Colon (tissue), 2 donors: Measurements from ENCODE around the gene GJD3.
"Not testable (repeated sequence)": the region's sequence is repeated elsewhere in the genome, so short reads cannot be mapped to it uniquely, and the experiment has no call there.

Source experiments
- FAIRE-seq: peaks from 2 replicates; lab custom pipeline; 2012; peaks lifted over from hg19 to GRCh38; lab: Jason Lieb, UNC
- donor health status: control.
- donor health status: control.

GJD3 gene

GRCh38 chr17:40364121-40364861, at the start of gene GJD3:
TSS of gene GJD3 (minus strand) at chr17:40364737. CDS start at chr17:40363815, 922 bp downstream.
- FAIRE-seq = no peak

- FAIRE-seq = not testable (repeated sequence)
Observed at GRCh38 chr17:40414312-40414711, 49.8 kb upstream of the GJD3 start.

- FAIRE-seq = no peak
Observed at GRCh38 chr17:40412880-40413279, 48.3 kb upstream of the GJD3 start.

- no peak for FAIRE-seq
Observed at GRCh38 chr17:40411821-40412220, 47.3 kb upstream of the GJD3 start.

GRCh38 chr17:40410082-40410481, 45.5 kb upstream of the GJD3 start:
- FAIRE-seq = no peak

- not testable (repeated sequence) for FAIRE-seq
Observed at GRCh38 chr17:40409540-40409939, 45.0 kb upstream of the GJD3 start.

GRCh38 chr17:40407460-40407859, 42.9 kb upstream of the GJD3 start:
- no peak for FAIRE-seq

GRCh38 chr17:40404003-40404402, 39.5 kb upstream of the GJD3 start:
- no peak for FAIRE-seq

GRCh38 chr17:40402668-40403067, 38.1 kb upstream of the GJD3 start:
- FAIRE-seq = no peak

- no peak for FAIRE-seq
Observed at GRCh38 chr17:40399185-40399584, 34.6 kb upstream of the GJD3 start.

GRCh38 chr17:40386555-40386954, 22.0 kb upstream of the GJD3 start:
- not testable (repeated sequence) for FAIRE-seq

GRCh38 chr17:40382251-40382650, 17.7 kb upstream of the GJD3 start:
- FAIRE-seq = no peak

GRCh38 chr17:40378966-40379365, 14.4 kb upstream of the GJD3 start:
- FAIRE-seq = no peak

- FAIRE-seq = no peak
Observed at GRCh38 chr17:40377832-40378231, 13.3 kb upstream of the GJD3 start.

GRCh38 chr17:40376541-40376940, 12.0 kb upstream of the GJD3 start:
- not testable (repeated sequence) for FAIRE-seq

- not testable (repeated sequence) for FAIRE-seq
Observed at GRCh38 chr17:40375786-40376185, 11.2 kb upstream of the GJD3 start.

- FAIRE-seq = no peak
Observed at GRCh38 chr17:40374821-40375498, 10.4 kb upstream of the GJD3 start.

GRCh38 chr17:40373999-40374398, 9.5 kb upstream of the GJD3 start:
- FAIRE-seq = no peak

GRCh38 chr17:40373324-40373723, 8.8 kb upstream of the GJD3 start:
- no peak for FAIRE-seq

- not testable (repeated sequence) for FAIRE-seq
Observed at GRCh38 chr17:40372644-40373043, 8.1 kb upstream of the GJD3 start.

GRCh38 chr17:40372031-40372430, 7.5 kb upstream of the GJD3 start:
- no peak for FAIRE-seq

GRCh38 chr17:40371261-40371929, 6.9 kb upstream of the GJD3 start:
- FAIRE-seq = no peak

- FAIRE-seq = no peak
Observed at GRCh38 chr17:40369923-40370322, 5.4 kb upstream of the GJD3 start.
